Peyer's patch (tissue), 4 donors: ENCODE data around the gene MDN1.

Source experiments
- CTCF ChIP-seq, 6 experiments: fragments of 450-650 bp in 4 of 6; fragments of 200-600 bp in 2 of 6; sonication (generic) in 1 of 6; IDR thresholded peaks; one replicate each; pipeline ENCODE4 v1.5.1; 2017 to 2019; ENCODE audit warnings: antibody characterized with exemption in 6 of 6, mild to moderate bottlenecking in 3 of 6, moderate library complexity in 1 of 6
- POLR2A ChIP-seq, 2 donors: fragments of 450-650 bp; IDR thresholded peaks; one replicate each; pipeline ENCODE4 v1.5.1; 2017; ENCODE audit warnings: antibody characterized with exemption in 2 of 2, mild to moderate bottlenecking in 2 of 2, moderate library complexity in 2 of 2

- TF ChIP-seq CTCF (IDR thresholded peaks at IDR 0.05) (no peak), POLR2A (IDR thresholded peaks at IDR 0.05) (no peak)
Measured at GRCh38 chr6:89803271-89803670, 16.3 kb downstream of the MDN1 start.
